MCF 10A (cell line): ENCODE results near the gene DOCK11. TPM values are rescaled to one million over a fixed set of nuclear protein-coding genes. Genes with fewer than 3 reads are reported as not detected.

Experiments used
- Bru-seq: library from RNA; stranded (reverse); fragments of 400-500 nt; gene quantifications from one replicate; lab custom pipeline; 2021; lab: Mats Ljungman, UMichigan
- BruChase-seq, 2 experiments: library from RNA; stranded (reverse); fragments of 400-500 nt; gene quantifications; one replicate each; lab custom pipeline; 2021; lab: Mats Ljungman, UMichigan
- BruUV-seq: library from RNA; stranded (reverse); fragments of 400-500 nt; replicated peaks from 2 replicates; lab custom pipeline; 2021; lab: Mats Ljungman, UMichigan
- CTCF ChIA-PET: fragments of 300-600 bp; sonication (Branson Sonifier 250); formaldehyde crosslinking; extraction: SDS; loops from one replicate; lab custom pipeline; 2021; ENCODE audit warnings: antibody characterized with exemption, inconsistent platforms; lab: Yijun Ruan, JAX
- POLR2A ChIA-PET: fragments of 300-600, 350-650 bp; sonication (Branson Sonifier 250); formaldehyde crosslinking; extraction: SDS; loops from one replicate; lab custom pipeline; 2020; ENCODE audit warnings: antibody characterized with exemption, inconsistent platforms; lab: Yijun Ruan, JAX
- DNase-seq: peaks from one replicate; pipeline ENCODE4 v3.0.0-alpha.2; 2018; ENCODE audit not compliant: unreplicated experiment
- H3K27ac Mint-ChIP-seq: one replicate; pipeline ENCODE4 v1.8.0; 2022; ENCODE audit warnings: mild to moderate bottlenecking, low read depth, mixed read lengths; ENCODE audit not compliant: unreplicated experiment
- H3K27me3 Mint-ChIP-seq: one replicate; pipeline ENCODE4 v1.8.0; 2022; ENCODE audit warnings: mixed read lengths; ENCODE audit not compliant: insufficient read depth, unreplicated experiment
- H3K36me3 Mint-ChIP-seq: one replicate; pipeline ENCODE4 v1.8.0; 2022; ENCODE audit warnings: mild to moderate bottlenecking, moderate library complexity, mixed read lengths; ENCODE audit not compliant: insufficient read depth, unreplicated experiment
- H3K4me1 Mint-ChIP-seq: one replicate; pipeline ENCODE4 v1.8.0; 2022; ENCODE audit warnings: mixed read lengths; ENCODE audit not compliant: insufficient read depth, unreplicated experiment
- H3K4me3 Mint-ChIP-seq: one replicate; pipeline ENCODE4 v1.8.0; 2022; ENCODE audit warnings: mild to moderate bottlenecking, moderate library complexity, mixed read lengths; ENCODE audit not compliant: unreplicated experiment
- H3K9me3 Mint-ChIP-seq: one replicate; pipeline ENCODE4 v1.8.0; 2022; ENCODE audit warnings: mixed read lengths; ENCODE audit not compliant: unreplicated experiment
- CTCF ChIP-seq: fragments of 200-600 bp; IDR thresholded peaks from one replicate; pipeline ENCODE4 v1.8.0; 2022; ENCODE audit warnings: antibody characterized with exemption, mild to moderate bottlenecking; ENCODE audit not compliant: unreplicated experiment
- intact Hi-C: fragments of 100-400 bp; cut with micrococcal nuclease; formaldehyde crosslinking; loops from 2 replicates; pipeline ENCODE4 v1.14.1; 2022
- long read RNA-seq: library from polyadenylated mRNA; stranded (forward); transcript quantifications from one replicate; pipeline ENCODE4 v2.0.0, GENCODE V29; 2022
- total RNA-seq: library from RNA; stranded (reverse); gene quantifications from 2 replicates; pipeline ENCODE4 v1.2.3, GENCODE V29; 2022

The DOCK11 gene
- 1.9 and 3.1 TPM in 2 replicates for total RNA-seq
- Bru-seq, nascent RNA, result percentile 35 among the genes with signal in this experiment
- BruChase-seq, experiment 1, labeled RNA remaining after a 6-hour chase, result percentile 32 among the genes with signal in this experiment
- BruChase-seq, experiment 2, labeled RNA remaining after a 2-hour chase, result percentile 33 among the genes with signal in this experiment
- long read RNA-seq, result 0 reads

DNA sequence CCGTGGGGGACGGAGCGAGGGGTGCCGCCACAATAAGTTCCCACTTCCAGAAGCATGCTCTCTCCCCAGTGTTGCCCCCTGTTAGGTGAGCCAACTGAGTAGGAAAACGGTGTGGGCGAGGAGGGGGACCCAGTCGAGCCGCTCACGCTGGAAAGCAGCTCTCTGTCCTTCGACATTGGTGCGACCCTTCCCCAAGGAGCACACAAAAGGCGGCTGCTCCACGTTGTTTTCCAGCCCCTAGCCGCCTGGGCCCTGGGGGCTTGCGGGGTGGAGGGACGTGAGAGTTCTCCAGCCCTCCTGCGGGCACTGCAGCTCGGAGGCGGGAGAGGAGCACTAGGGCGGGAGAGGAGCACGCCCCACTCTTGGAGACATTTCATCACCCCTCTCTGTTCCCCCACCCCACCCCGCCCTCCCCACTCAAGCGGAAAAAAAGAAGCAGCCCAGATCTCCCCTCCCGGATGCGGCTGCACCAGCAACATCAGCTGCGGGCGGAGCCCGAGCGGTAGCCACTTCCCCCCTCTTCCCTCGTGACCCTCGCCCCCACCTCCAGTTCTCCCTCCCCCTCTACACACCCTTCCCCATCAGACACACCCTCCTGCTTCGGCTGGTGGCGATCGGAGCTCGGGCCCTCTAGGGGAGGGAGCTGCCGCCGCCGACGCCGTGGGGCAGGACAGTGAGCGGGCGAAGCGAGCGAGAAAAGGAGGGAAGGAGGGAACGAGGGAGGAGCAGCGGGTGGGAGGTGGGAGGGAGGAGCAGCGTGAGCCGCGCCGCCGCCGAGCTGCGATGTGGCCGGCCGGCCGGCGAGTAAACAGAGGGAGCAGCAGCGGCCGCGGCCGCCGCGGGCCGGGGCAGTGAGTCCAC, at the start of gene DOCK11:
DOCK11 (plus strand) TSS at position 755 of the 861 bp plus-strand sequence. CDS start 157 bp downstream, outside the sequence.
- ChIA-PET CTCF (interaction anchor here (0.6 to 0.7 kb wide), 6 partner anchors 11 to 359 kb away, joined by 3 to 4 read pairs (median 3); no protein-coding TSS in a partner anchor), POLR2A (interaction anchor here (1.0 to 1.7 kb wide), 2 partner anchors 25 to 168 kb away, joined by 3 to 5 read pairs; no protein-coding TSS in a partner anchor)
- peak; percentile 63 for DNase-seq
- Mint-ChIP-seq H3K36me3 (no peaks in the 10 kb centered on the region), H3K27ac (no peak within 1 kb of the TSS), H3K27me3 (no peaks in the 10 kb centered on the region), H3K4me3 (peak within 1 kb of the TSS; percentile 74), H3K9me3 (no peaks in the 10 kb centered on the region), H3K4me1 (no peaks in the 10 kb centered on the region)
- BruUV-seq, result no TSS peak
- no peak for TF ChIP-seq CTCF
- intact Hi-C loops, result loop anchor here (5.0 kb wide), 1 partner anchor 57 kb away; no protein-coding TSS in a partner anchor

DNA sequence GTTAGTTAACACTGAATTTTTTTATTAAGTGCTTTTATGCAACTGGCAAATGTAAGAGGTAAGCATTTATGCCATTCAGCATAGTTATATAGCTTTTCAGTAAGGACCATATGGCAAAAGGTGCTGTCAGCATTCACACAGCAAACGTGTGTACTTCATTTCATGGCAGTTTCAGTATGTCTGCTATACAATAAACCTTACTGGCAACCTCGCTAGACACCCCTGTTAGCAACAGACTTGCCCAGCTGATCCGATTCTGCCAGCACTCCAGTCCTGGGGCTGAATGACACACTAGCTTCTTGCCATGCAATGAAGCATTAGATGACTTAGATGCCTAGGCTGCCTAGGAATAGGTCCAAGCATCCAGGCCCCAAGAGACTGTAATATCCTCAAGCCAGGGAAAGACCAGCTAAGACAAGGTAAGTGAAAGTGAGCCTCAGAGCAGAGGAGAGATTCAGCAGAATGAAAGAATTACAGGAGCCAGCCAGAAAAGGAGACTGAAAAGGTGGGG, 47.3 kb upstream of the DOCK11 start:
- Mint-ChIP-seq H3K36me3 (peaks cover 38% of the 10 kb centered on the region), H3K4me1 (no peaks in the 10 kb centered on the region), H3K27ac (no peak overlapping the region), H3K27me3 (peaks cover 11% of the 10 kb centered on the region), H3K4me3 (no peak overlapping the region), H3K9me3 (no peaks in the 10 kb centered on the region)
- TF ChIP-seq CTCF, result no peak
- no TSS peak for BruUV-seq
- CTCF ChIA-PET, result interaction anchor here (0.5 to 0.7 kb wide), 2 partner anchors 18 to 49 kb away, joined by 3 to 4 read pairs; no protein-coding TSS in a partner anchor
- no peak for DNase-seq
- intact Hi-C loops, result no loop called here
- POLR2A ChIA-PET, result no interaction called here

DNA sequence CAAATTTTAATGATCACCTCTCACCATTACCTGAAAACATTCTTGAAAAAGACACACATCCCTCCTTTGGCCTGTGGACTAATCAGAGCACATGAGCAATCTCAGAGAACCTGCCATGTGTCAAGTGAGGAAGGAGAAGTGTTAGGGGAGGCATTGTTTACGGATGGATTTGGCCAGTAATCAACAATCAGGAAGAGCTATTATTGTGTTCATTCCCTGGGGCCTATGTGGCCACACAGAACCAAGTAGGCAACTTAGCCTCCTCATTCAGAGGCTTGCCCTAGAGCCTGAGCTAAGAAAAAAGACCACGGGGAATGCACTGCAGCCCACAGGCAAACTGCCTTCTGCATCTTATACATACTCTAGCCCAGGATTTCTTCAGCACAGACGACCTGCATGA, 40.6 kb upstream of the DOCK11 start:
- POLR2A ChIA-PET, result no interaction called here
- no TSS peak for BruUV-seq

More for the DNA sequence above, 40.6 kb upstream of the DOCK11 start:
- Mint-ChIP-seq H3K9me3 (no peaks in the 10 kb centered on the region), H3K4me1 (no peaks in the 10 kb centered on the region), H3K27ac (no peak overlapping the region), H3K4me3 (no peak overlapping the region), H3K36me3 (peaks cover 7% of the 10 kb centered on the region), H3K27me3 (no peaks in the 10 kb centered on the region)
- TF ChIP-seq CTCF, result no peak
- DNase-seq, result no peak
- CTCF ChIA-PET, result interaction anchor here (0.6 to 1.0 kb wide), 2 partner anchors 147 to 378 kb away, joined by 3 to 6 read pairs; no protein-coding TSS in a partner anchor
- intact Hi-C loops, result no loop called here
